K562 (cell line): Measurements from ENCODE around the gene ANO10. TPM values are rescaled to one million over a fixed set of nuclear protein-coding genes. Genes with fewer than 3 reads are reported as not detected.

Experiments used
- ARID1B ChIP-seq: fragments of 450-650 bp; IDR thresholded peaks from 2 replicates; pipeline ENCODE4 v1.6.1; 2016; ENCODE audit warnings: antibody characterized with exemption, mild to moderate bottlenecking, inconsistent platforms
- BDP1 ChIP-seq: IDR thresholded peaks from 3 replicates; pipeline ENCODE4 v1.6.1; 2011; ENCODE audit not compliant: insufficient read length, insufficient read depth
- DMBX1 ChIP-seq: fragments of 250-450 bp; sonication (Bioruptor Pico); IDR thresholded peaks from 2 replicates; pipeline ENCODE4 v1.8.0; 2022; ENCODE audit warnings: inconsistent platforms, mild to moderate bottlenecking, moderate library complexity, borderline replicate concordance
- ELF2 ChIP-seq: fragments of 250-450 bp; sonication (Bioruptor Pico); IDR thresholded peaks from 2 replicates; pipeline ENCODE4 v1.5.0; 2021; ENCODE audit warnings: mild to moderate bottlenecking
- EP400 ChIP-seq: fragments of 450-650 bp; IDR thresholded peaks from 2 replicates; pipeline ENCODE4 v1.6.1; 2017; ENCODE audit warnings: antibody characterized with exemption, mild to moderate bottlenecking, moderate library complexity
- EZH2 ChIP-seq: IDR thresholded peaks from 2 replicates; pipeline ENCODE4 v1.6.1; 2012; ENCODE audit warnings: low read depth, mild to moderate bottlenecking, inconsistent platforms, low read length, borderline replicate concordance
- JUND ChIP-seq, 2 experiments: IDR thresholded peaks; 2 replicates in 1 of 2; 3 replicates in 1 of 2; pipeline ENCODE4 v1.6.1; 2011; ENCODE audit warnings: borderline replicate concordance in 2 of 2, low read depth in 2 of 2, low read length in 2 of 2, improper control_type of control experiment in 1 of 2, missing biosample characterization in 1 of 2, missing genetic modification characterization in 1 of 2, missing genetic modification reagents in 1 of 2
- MAFK ChIP-seq: IDR thresholded peaks from 2 replicates; pipeline ENCODE4 v1.6.1; 2011; ENCODE audit warnings: low read length, improper control_type of control experiment
- RUNX1 ChIP-seq: sonication (generic); IDR thresholded peaks from 2 replicates; pipeline ENCODE4 v1.6.1; 2016; ENCODE audit warnings: antibody characterized with exemption, low read depth
- SMAD1 ChIP-seq: fragments of 150-350 bp; IDR thresholded peaks from 2 replicates; pipeline ENCODE4 v1.6.1; 2014; ENCODE audit warnings: low read length, low read depth; ENCODE audit not compliant: partially characterized antibody
- SMARCE1 ChIP-seq: fragments of 450-650 bp; IDR thresholded peaks from 2 replicates; pipeline ENCODE4 v1.7.1; 2016; ENCODE audit warnings: mild to moderate bottlenecking
- TBL1XR1 ChIP-seq, 2 experiments: IDR thresholded peaks; 2 replicates each; pipeline ENCODE4 v1.6.1; 2012; ENCODE audit warnings: improper control_type of control experiment in 2 of 2, low read length in 2 of 2, mild to moderate bottlenecking in 1 of 2
- TEAD1 ChIP-seq, 2 experiments: fragments of 450-650 bp in 1 of 2; sonication (generic) in 1 of 2; formaldehyde crosslinking; IDR thresholded peaks; 2 replicates each; pipeline versions ENCODE4 v1.4.0 to v1.8.0; 2020 to 2022; ENCODE audit warnings: mild to moderate bottlenecking in 2 of 2, missing genetic modification reagents in 1 of 2
- U2AF2 ChIP-seq: fragments of 200-400 bp; formaldehyde crosslinking; optimal IDR thresholded peaks from 2 replicates; pipeline ENCODE3; 2017; ENCODE audit warnings: low read depth, mild to moderate bottlenecking, low read length
- ZKSCAN8 ChIP-seq: fragments of 200-800 bp; sonication (Bioruptor generic); IDR thresholded peaks from 2 replicates; pipeline ENCODE4 v1.6.1; 2016; ENCODE audit warnings: missing genetic modification characterization, missing compliant biosample characterization
- ZNF175 ChIP-seq: fragments of 200-800 bp; sonication (Bioruptor generic); IDR thresholded peaks from 2 replicates; pipeline ENCODE4 v1.6.1; 2016; ENCODE audit warnings: low read depth, mild to moderate bottlenecking, missing genetic modification characterization, missing compliant biosample characterization
- ZNF311 ChIP-seq: fragments of 250-450 bp; sonication (Bioruptor Pico); IDR thresholded peaks from 2 replicates; pipeline ENCODE4 v1.4.0; 2020; ENCODE audit warnings: mild to moderate bottlenecking, moderate library complexity
- ZNF589 ChIP-seq: fragments of 200-800 bp; sonication (Bioruptor generic); IDR thresholded peaks from 2 replicates; pipeline ENCODE4 v1.6.1; 2016; ENCODE audit warnings: low read depth, missing genetic modification characterization, missing compliant biosample characterization
- polyA plus RNA-seq, 8 experiments: library from polyadenylated mRNA; depleted of rRNA in 4 of 8; stranded (reverse) in 5 of 8; unstranded in 3 of 8; fragments of >200 nt; fragmentation: Nextera tagmentation in 2 of 8; fragmentation: Illumina TruSeq in 1 of 8; extraction: Ambion mirVana in 2 of 8; extraction: Trizol in 1 of 8; gene quantifications; 2 replicates each; pipeline versions ENCODE4 v1.2.1 to v1.2.3, GENCODE V29; 2011 to 2014; ENCODE audit warnings: inconsistent platforms in 1 of 8, missing spikeins in 1 of 8
- total RNA-seq, 7 experiments: library from RNA; depleted of rRNA in 6 of 7; stranded (reverse); fragments of >200 nt in 6 of 7; fragmentation: Illumina TruSeq in 2 of 7; extraction: Trizol in 2 of 7; gene quantifications; 2 replicates each; pipeline versions ENCODE4 v1.2.1 to v1.2.3, GENCODE V29; 2011 to 2021; ENCODE audit warnings: low replicate concordance in 1 of 7
- TF ChIP-seq, protein P1 (sequence below): fragments of 250-450 bp; sonication (Bioruptor Pico); IDR thresholded peaks from 2 replicates; pipeline ENCODE4 v1.8.0; 2022; ENCODE audit warnings: moderate library complexity, mild to moderate bottlenecking, inconsistent platforms

The ANO10 gene
- total and polyA plus RNA-seq, 9 of the 15 experiments (the other 6 are each of a cell fraction or from before 2014, with no cell fraction given) = 6.4 to 46.0 (median 32.3) TPM

DNA sequence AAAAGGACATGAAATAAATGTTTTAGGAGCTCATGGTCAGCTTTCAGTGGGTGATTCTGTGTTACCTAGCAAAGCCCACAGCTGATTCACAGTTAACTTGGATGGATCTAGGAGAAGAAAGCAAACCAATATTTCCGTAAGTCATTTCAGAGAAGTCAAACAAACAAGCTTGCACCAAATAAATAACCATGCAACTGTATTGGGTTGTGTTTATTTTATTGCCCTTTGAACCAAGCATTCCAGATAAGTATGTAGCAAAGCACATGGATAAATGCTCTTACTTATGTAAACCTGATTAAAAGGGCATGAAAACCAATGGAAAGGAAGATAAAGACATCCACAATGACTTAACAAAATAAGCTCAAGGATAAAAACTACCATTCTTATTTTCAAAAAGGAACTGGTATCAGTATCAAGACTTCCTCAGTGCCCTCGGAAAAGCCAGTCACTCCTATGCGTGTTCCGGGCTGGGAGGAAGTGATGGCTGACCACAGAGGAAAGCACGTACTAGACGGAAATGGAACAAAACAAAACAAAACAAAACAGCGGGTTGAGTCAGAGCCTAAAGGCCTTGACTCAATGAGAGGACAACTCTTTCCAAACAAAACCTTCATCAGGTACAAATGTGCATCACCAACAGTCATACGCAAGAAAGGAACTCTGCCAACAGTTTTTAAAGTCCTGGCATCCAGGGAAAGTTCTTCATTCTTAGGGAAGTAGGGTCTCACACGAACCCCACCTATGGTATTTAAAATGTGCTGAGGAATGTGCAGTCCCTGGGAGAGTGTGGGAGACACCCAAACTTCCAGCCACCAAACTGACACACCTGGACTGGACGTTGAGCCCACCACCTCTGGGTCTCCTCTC is 232.2 kb downstream of the ANO10 start (continued):
- TF ChIP-seq RUNX1 = no peak
- TF ChIP-seq SMARCE1 = peak; percentile 44; the same call in 1 of the 2 replicates
- 0 out of 4 replicates have a peak, but pooled peaks of 1 of the 2 experiments have one; percentile 38 for TF ChIP-seq TBL1XR1 (IDR thresholded peaks at IDR 0.05; ENCODE audit: low read length in 2 of 2)
- TF ChIP-seq DMBX1 = 0 out of 2 replicates have a peak, but pooled peaks have one; percentile 25
- no peak for TF ChIP-seq SMAD1
- 0 out of 4 replicates have a peak, but pooled peaks of 1 of the 2 experiments have one; percentile 26 for TF ChIP-seq TEAD1 (CRISPR knock-in tag; IDR thresholded peaks at IDR 0.05)
- TF ChIP-seq ZNF311 (CRISPR knock-in tag) = peak; percentile 69
- peak; percentile 82 for TF ChIP-seq ZKSCAN8 (CRISPR knock-in tag)
- no peak for TF ChIP-seq EZH2
- TF ChIP-seq U2AF2 = no peak
- peak; percentile 53; the same call in 1 of the 2 replicates for TF ChIP-seq MAFK
- TF ChIP-seq JUND (IDR thresholded peaks at IDR 0.05; ENCODE audit: borderline replicate concordance, low read depth, low read length) = no peak
- TF ChIP-seq JUND (tag; IDR thresholded peaks at IDR 0.05; ENCODE audit: borderline replicate concordance, low read depth, low read length) = peak; percentile 45; the same call in 2 of the 3 replicates
- peak; percentile 62 for TF ChIP-seq ARID1B
- TF ChIP-seq BDP1 = no peak
- TF ChIP-seq, protein P1, sequence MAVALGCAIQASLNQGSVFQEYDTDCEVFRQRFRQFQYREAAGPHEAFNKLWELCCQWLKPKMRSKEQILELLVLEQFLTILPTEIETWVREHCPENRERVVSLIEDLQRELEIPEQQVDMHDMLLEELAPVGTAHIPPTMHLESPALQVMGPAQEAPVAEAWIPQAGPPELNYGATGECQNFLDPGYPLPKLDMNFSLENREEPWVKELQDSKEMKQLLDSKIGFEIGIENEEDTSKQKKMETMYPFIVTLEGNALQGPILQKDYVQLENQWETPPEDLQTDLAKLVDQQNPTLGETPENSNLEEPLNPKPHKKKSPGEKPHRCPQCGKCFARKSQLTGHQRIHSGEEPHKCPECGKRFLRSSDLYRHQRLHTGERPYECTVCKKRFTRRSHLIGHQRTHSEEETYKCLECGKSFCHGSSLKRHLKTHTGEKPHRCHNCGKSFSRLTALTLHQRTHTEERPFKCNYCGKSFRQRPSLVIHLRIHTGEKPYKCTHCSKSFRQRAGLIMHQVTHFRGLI (CRISPR knock-in tag) = 0 out of 2 replicates have a peak, but pooled peaks have one; percentile 12
- TF ChIP-seq ELF2 (CRISPR knock-in tag) = no peak
- TF ChIP-seq EP400 = peak; percentile 34; the same call in 1 of the 2 replicates
- peak; percentile 79; the same call in 1 of the 2 replicates for TF ChIP-seq ZNF175 (CRISPR knock-in tag)
- TF ChIP-seq ZNF589 (CRISPR knock-in tag) = peak; percentile 56; the same call in 1 of the 2 replicates
